ENCODE measurements around the gene MKLN1. TPM values are rescaled to one million over a fixed set of nuclear protein-coding genes. Genes with fewer than 3 reads are reported as not detected.

Gene MKLN1
- total and polyA plus RNA-seq, 2 experiments from 2014 or later: 33.8 to 59.3 TPM

DNA sequence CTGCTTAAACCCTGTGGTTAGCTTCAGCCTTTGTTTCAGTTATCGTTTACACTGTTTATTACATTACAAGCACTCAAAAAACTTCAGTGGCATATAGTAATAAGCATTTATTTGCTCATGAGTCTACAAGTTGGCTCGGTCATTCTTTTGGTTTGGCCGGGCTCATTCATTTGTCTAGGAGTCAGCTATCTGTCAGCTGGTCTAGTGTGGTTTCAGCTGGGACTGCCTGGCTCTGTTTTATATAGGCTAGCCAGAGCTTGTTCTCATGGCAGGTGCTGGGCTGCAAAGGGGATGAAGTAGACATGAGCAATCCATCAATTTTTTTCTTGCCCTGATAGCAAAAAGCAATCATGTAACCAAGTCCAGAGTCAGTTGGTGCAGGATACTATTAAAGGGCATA, 103.6 kb downstream of the MKLN1 start:
- Histone ChIP-seq H3K9me3 (ENCODE audit: low read depth) (no peaks in the 10 kb centered on the region), H3K4me1 (ENCODE audit: insufficient read depth) (no peaks in the 10 kb centered on the region), H3K9me2 (replicated peaks; ENCODE audit: insufficient read depth) (no peaks in the 10 kb centered on the region), H4K20me1 (ENCODE audit: insufficient read depth, poor library complexity, severe bottlenecking) (no peaks in the 10 kb centered on the region), H3K27ac (no peak overlapping the region), H3K79me2 (peaks cover 9% of the 10 kb centered on the region), H3K4me3 (no peak overlapping the region), H3K36me3 (replicated peaks; ENCODE audit: insufficient read depth, low read depth) (no peaks in the 10 kb centered on the region), H3K4me2 (no peak overlapping the region), H3K27me3 (no peaks in the 10 kb centered on the region), H2AFZ (no peak overlapping the region)
- WGBS (ENCODE audit: low lambda C conversion rate, missing lambda C conversion rate): 86% methylated on average over 3 of the region's 3 CpGs
- DNase-seq (ENCODE audit: low spot score): peak; percentile 3
- TF ChIP-seq EZH2 (IDR thresholded peaks at IDR 0.05; ENCODE audit: borderline replicate concordance) (no peak), EZH2phosphoT487 (IDR thresholded peaks at IDR 0.05; ENCODE audit: low read depth, severe bottlenecking, unreplicated experiment) (no peak)

DNA sequence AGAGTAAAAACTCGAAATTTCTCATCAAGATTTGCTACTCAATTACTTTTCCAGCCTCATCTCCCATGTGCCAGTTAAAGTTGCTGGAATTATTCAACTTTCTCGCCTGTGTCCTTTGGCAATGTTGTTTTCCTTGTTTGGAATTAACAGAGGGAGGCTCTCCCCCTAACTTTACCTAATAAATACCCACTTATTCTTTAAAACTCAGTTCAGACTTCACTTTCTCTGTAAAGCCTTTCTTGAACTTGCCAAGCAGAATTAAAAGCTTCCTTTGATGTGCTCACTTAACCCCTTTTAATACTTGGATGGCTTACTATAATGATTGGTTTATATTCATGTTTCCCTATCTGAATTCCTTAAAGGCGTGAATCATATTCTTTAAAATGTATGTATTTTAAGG, 104.1 kb downstream of the MKLN1 start:
- WGBS (ENCODE audit: low lambda C conversion rate, missing lambda C conversion rate): 94% methylated on average over 3 of the region's 3 CpGs
- H3K79me2 ChIP-seq: peaks cover 9% of the 10 kb centered on the region

DNA sequence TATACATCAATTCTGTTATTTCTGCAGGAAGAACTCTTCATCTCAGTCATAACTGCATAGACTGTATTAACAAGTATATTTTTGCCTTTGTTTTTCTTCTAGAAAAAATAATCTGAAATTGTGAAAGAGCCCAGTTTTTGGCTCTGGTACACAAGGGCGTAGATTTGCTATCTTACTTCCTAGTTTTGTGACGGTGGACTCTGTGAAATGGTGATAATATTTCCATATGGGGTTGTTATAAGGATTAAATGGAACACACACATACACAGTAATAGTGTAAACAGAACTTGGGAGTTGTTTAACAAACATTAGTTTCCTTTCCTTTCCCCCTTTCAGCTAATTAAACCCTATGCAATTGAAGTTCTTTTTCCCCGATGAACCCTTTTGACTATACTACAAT, 108.7 kb downstream of the MKLN1 start:
- 85% methylated on average over 3 of the region's 3 CpGs for WGBS (ENCODE audit: low lambda C conversion rate, missing lambda C conversion rate)
- TF ChIP-seq, protein P1, sequence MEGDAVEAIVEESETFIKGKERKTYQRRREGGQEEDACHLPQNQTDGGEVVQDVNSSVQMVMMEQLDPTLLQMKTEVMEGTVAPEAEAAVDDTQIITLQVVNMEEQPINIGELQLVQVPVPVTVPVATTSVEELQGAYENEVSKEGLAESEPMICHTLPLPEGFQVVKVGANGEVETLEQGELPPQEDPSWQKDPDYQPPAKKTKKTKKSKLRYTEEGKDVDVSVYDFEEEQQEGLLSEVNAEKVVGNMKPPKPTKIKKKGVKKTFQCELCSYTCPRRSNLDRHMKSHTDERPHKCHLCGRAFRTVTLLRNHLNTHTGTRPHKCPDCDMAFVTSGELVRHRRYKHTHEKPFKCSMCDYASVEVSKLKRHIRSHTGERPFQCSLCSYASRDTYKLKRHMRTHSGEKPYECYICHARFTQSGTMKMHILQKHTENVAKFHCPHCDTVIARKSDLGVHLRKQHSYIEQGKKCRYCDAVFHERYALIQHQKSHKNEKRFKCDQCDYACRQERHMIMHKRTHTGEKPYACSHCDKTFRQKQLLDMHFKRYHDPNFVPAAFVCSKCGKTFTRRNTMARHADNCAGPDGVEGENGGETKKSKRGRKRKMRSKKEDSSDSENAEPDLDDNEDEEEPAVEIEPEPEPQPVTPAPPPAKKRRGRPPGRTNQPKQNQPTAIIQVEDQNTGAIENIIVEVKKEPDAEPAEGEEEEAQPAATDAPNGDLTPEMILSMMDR (IDR thresholded peaks at IDR 0.05; ENCODE audit: poor library complexity): no peak
- no peak for TF ChIP-seq EZH2 (IDR thresholded peaks at IDR 0.05; ENCODE audit: borderline replicate concordance)
- no peak for TF ChIP-seq EZH2phosphoT487 (IDR thresholded peaks at IDR 0.05; ENCODE audit: low read depth, severe bottlenecking, unreplicated experiment)
- no peaks in the 10 kb centered on the region for H3K36me3 ChIP-seq (replicated peaks; ENCODE audit: insufficient read depth, low read depth)

More for the DNA sequence above, 104.1 kb downstream of the MKLN1 start:
- Histone ChIP-seq H2AFZ (no peak overlapping the region), H3K27me3 (no peaks in the 10 kb centered on the region), H4K20me1 (ENCODE audit: insufficient read depth, poor library complexity, severe bottlenecking) (no peaks in the 10 kb centered on the region), H3K36me3 (replicated peaks; ENCODE audit: insufficient read depth, low read depth) (no peaks in the 10 kb centered on the region), H3K4me1 (ENCODE audit: insufficient read depth) (no peaks in the 10 kb centered on the region), H3K27ac (no peak overlapping the region), H3K9me2 (replicated peaks; ENCODE audit: insufficient read depth) (no peaks in the 10 kb centered on the region), H3K9me3 (ENCODE audit: low read depth) (no peaks in the 10 kb centered on the region), H3K4me2 (no peak overlapping the region), H3K4me3 (no peak overlapping the region)
- no peak for DNase-seq (ENCODE audit: low spot score)
- TF ChIP-seq EZH2phosphoT487 (IDR thresholded peaks at IDR 0.05; ENCODE audit: low read depth, severe bottlenecking, unreplicated experiment): no peak
- TF ChIP-seq EZH2 (IDR thresholded peaks at IDR 0.05; ENCODE audit: borderline replicate concordance): no peak
- TF ChIP-seq, protein P1 (IDR thresholded peaks at IDR 0.05; ENCODE audit: poor library complexity): no peak

DNA sequence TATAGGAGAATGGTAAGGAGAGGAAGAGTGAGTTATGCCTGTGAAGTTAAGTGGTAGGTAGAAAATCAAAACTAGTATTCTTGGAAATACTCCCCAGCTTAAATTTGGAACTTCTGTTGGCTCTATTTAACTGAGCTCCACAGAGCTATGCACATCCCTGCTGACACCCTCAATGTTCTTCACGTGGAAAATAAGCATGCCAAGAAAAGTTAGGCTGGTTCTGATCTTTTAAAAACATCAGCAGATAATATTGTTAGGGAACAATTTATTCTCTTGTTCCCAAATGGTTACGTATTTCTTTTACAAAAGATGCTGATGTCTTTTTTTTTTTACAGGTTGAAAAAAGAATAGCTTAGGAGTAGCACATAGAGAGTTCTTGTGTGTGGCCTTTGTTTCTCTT, 111.3 kb downstream of the MKLN1 start:
- no peak overlapping the region for H3K4me3 ChIP-seq
- H3K4me2 ChIP-seq: no peak overlapping the region
- no peak overlapping the region for H2AFZ ChIP-seq
- TF ChIP-seq, protein P1 (IDR thresholded peaks at IDR 0.05; ENCODE audit: poor library complexity): no peak
- TF ChIP-seq EZH2phosphoT487 (IDR thresholded peaks at IDR 0.05; ENCODE audit: low read depth, severe bottlenecking, unreplicated experiment): no peak
- TF ChIP-seq EZH2 (IDR thresholded peaks at IDR 0.05; ENCODE audit: borderline replicate concordance): no peak
- H3K9me2 ChIP-seq (replicated peaks; ENCODE audit: insufficient read depth): no peaks in the 10 kb centered on the region
- H3K36me3 ChIP-seq (replicated peaks; ENCODE audit: insufficient read depth, low read depth): no peaks in the 10 kb centered on the region
- no peaks in the 10 kb centered on the region for H3K79me2 ChIP-seq
- no peaks in the 10 kb centered on the region for H3K27me3 ChIP-seq
- no peak overlapping the region for H3K27ac ChIP-seq
- H4K20me1 ChIP-seq (ENCODE audit: insufficient read depth, poor library complexity, severe bottlenecking): no peaks in the 10 kb centered on the region
- no peaks in the 10 kb centered on the region for H3K4me1 ChIP-seq (ENCODE audit: insufficient read depth)
- 91% methylated on average over 2 of the region's 2 CpGs for WGBS (ENCODE audit: low lambda C conversion rate, missing lambda C conversion rate)
- no peak for DNase-seq (ENCODE audit: low spot score)
- no peaks in the 10 kb centered on the region for H3K9me3 ChIP-seq (ENCODE audit: low read depth)

More for the DNA sequence above, 108.7 kb downstream of the MKLN1 start:
- H3K4me3 ChIP-seq: no peak overlapping the region
- H4K20me1 ChIP-seq (ENCODE audit: insufficient read depth, poor library complexity, severe bottlenecking): no peaks in the 10 kb centered on the region
- no peak overlapping the region for H3K27ac ChIP-seq
- DNase-seq (ENCODE audit: low spot score): no peak
- no peak overlapping the region for H2AFZ ChIP-seq
- H3K79me2 ChIP-seq: no peaks in the 10 kb centered on the region
- no peaks in the 10 kb centered on the region for H3K27me3 ChIP-seq
- no peak overlapping the region for H3K4me2 ChIP-seq
- no peaks in the 10 kb centered on the region for H3K9me3 ChIP-seq (ENCODE audit: low read depth)
- H3K4me1 ChIP-seq (ENCODE audit: insufficient read depth): no peaks in the 10 kb centered on the region
- H3K9me2 ChIP-seq (replicated peaks; ENCODE audit: insufficient read depth): no peaks in the 10 kb centered on the region
